ENCODE measurements around the gene PHC2.
"Not testable (repeated sequence)": the region's sequence is repeated elsewhere in the genome, so short reads cannot be mapped to it uniquely, and the experiment has no call there.

The PHC2 gene

GRCh38 chr1:33296082-33296458 is 134.8 kb downstream of the PHC2 start:
- TF ChIP-seq POLR2A (IDR thresholded peaks at IDR 0.05; ENCODE audit: extremely low read depth, insufficient read length) (no peak), MAX (IDR thresholded peaks at IDR 0.05; ENCODE audit: low read depth, low read length) (no peak), MYC (IDR thresholded peaks at IDR 0.05; ENCODE audit: low read depth, low read length) (no peak), CTCF (IDR thresholded peaks at IDR 0.05; ENCODE audit: low read depth, low read length) (no peak)
- no peak overlapping the region for H3K4me3 ChIP-seq (ENCODE audit: low read depth, low read length)
- no peak for DNase-seq (ENCODE audit: low read depth)

GRCh38 chr1:33295450-33296081 is 135.3 kb downstream of the PHC2 start:
- peak; percentile 78 for DNase-seq (ENCODE audit: low read depth)
- H3K4me3 ChIP-seq (ENCODE audit: low read depth, low read length) = no peak overlapping the region
- no peak for TF ChIP-seq POLR2A (IDR thresholded peaks at IDR 0.05; ENCODE audit: extremely low read depth, insufficient read length)
- TF ChIP-seq MAX (IDR thresholded peaks at IDR 0.05; ENCODE audit: low read depth, low read length) = no peak
- peak; percentile 86 for TF ChIP-seq CTCF (IDR thresholded peaks at IDR 0.05; ENCODE audit: low read depth, low read length)

- no peak overlapping the region for H3K4me3 ChIP-seq (ENCODE audit: low read depth, low read length)
- no peak for DNase-seq (ENCODE audit: low read depth)
- TF ChIP-seq MYC (IDR thresholded peaks at IDR 0.05; ENCODE audit: low read depth, low read length) (no peak), CTCF (IDR thresholded peaks at IDR 0.05; ENCODE audit: low read depth, low read length) (no peak), MAX (IDR thresholded peaks at IDR 0.05; ENCODE audit: low read depth, low read length) (no peak), POLR2A (IDR thresholded peaks at IDR 0.05; ENCODE audit: extremely low read depth, insufficient read length) (no peak)
These were observed 135.9 kb downstream of the PHC2 start for GRCh38 chr1:33295023-33295422.

GRCh38 chr1:33294071-33295010 is 136.6 kb downstream of the PHC2 start:
- TF ChIP-seq MAX (IDR thresholded peaks at IDR 0.05; ENCODE audit: low read depth, low read length) = no peak
- TF ChIP-seq CTCF (IDR thresholded peaks at IDR 0.05; ENCODE audit: low read depth, low read length) = no peak
- TF ChIP-seq MYC (IDR thresholded peaks at IDR 0.05; ENCODE audit: low read depth, low read length) = no peak
- TF ChIP-seq POLR2A (IDR thresholded peaks at IDR 0.05; ENCODE audit: extremely low read depth, insufficient read length) = no peak
- no peak for DNase-seq (ENCODE audit: low read depth)
- H3K4me3 ChIP-seq (ENCODE audit: low read depth, low read length) = no peak overlapping the region

- DNase-seq (ENCODE audit: low read depth) = no peak
- TF ChIP-seq MYC (IDR thresholded peaks at IDR 0.05; ENCODE audit: low read depth, low read length) = no peak
- TF ChIP-seq POLR2A (IDR thresholded peaks at IDR 0.05; ENCODE audit: extremely low read depth, insufficient read length) = no peak
- TF ChIP-seq MAX (IDR thresholded peaks at IDR 0.05; ENCODE audit: low read depth, low read length) = no peak
- TF ChIP-seq CTCF (IDR thresholded peaks at IDR 0.05; ENCODE audit: low read depth, low read length) = no peak
- no peak overlapping the region for H3K4me3 ChIP-seq (ENCODE audit: low read depth, low read length)
These were observed 138.1 kb downstream of the PHC2 start for GRCh38 chr1:33292726-33293340.

- not testable (repeated sequence) for H3K4me3 ChIP-seq (ENCODE audit: low read depth, low read length); DNase-seq (ENCODE audit: low read depth)
These were observed 140.3 kb downstream of the PHC2 start for GRCh38 chr1:33290615-33291014.

All from NB4 (cell line).